IPS-18a (cell line): ENCODE data around the gene PTTG1IP2.
"Not testable (repeated sequence)": the region's sequence is repeated elsewhere in the genome, so short reads cannot be mapped to it uniquely, and the experiment has no call there.

Source experiments
- H3K27ac ChIP-seq: one replicate; pipeline ENCODE4 v1.5.1; 2013; ENCODE audit warnings: low read length
- H3K27me3 ChIP-seq: one replicate; pipeline ENCODE4 v1.6.1; 2013; ENCODE audit warnings: mild to moderate bottlenecking, low read length; ENCODE audit not compliant: control insufficient read depth, insufficient read depth
- H3K36me3 ChIP-seq: one replicate; pipeline ENCODE4 v1.6.1; 2013; ENCODE audit warnings: low read depth, low read length; ENCODE audit not compliant: control insufficient read depth
- H3K4me1 ChIP-seq: one replicate; pipeline ENCODE4 v1.6.1; 2013; ENCODE audit warnings: low read depth, low read length; ENCODE audit not compliant: control insufficient read depth
- H3K4me3 ChIP-seq: one replicate; pipeline ENCODE4 v1.5.1; 2013; ENCODE audit warnings: low read length
- H3K9ac ChIP-seq: one replicate; pipeline ENCODE4 v1.6.1; 2013; ENCODE audit warnings: mild to moderate bottlenecking, low read length, moderate library complexity
- H3K9me3 ChIP-seq: one replicate; pipeline ENCODE4 v1.6.1; 2013; ENCODE audit warnings: low read depth, low read length; ENCODE audit not compliant: control insufficient read depth

PTTG1IP2 gene

GRCh38 chr7:90455163-90456030 is 14.0 kb upstream of the PTTG1IP2 start:
- Histone ChIP-seq H3K9ac (no peak overlapping the region), H3K27ac (no peak overlapping the region)

GRCh38 chr7:90458104-90458503 is 11.3 kb upstream of the PTTG1IP2 start:
- no peaks in the 10 kb centered on the region for H3K27me3 ChIP-seq
- no peak overlapping the region for H3K9ac ChIP-seq
- no peak overlapping the region for H3K27ac ChIP-seq
- no peaks in the 10 kb centered on the region for H3K4me1 ChIP-seq
- no peak overlapping the region for H3K4me3 ChIP-seq
- H3K9me3 ChIP-seq: no peaks in the 10 kb centered on the region
- no peaks in the 10 kb centered on the region for H3K36me3 ChIP-seq

More at GRCh38 chr7:90455163-90456030, 14.0 kb upstream of the PTTG1IP2 start:
- Histone ChIP-seq H3K4me3 (peak overlapping the region; percentile 35), H3K36me3 (no peaks in the 10 kb centered on the region), H3K4me1 (no peaks in the 10 kb centered on the region), H3K9me3 (no peaks in the 10 kb centered on the region), H3K27me3 (no peaks in the 10 kb centered on the region)

GRCh38 chr7:90459888-90460287 is 9.6 kb upstream of the PTTG1IP2 start:
- peaks cover 6% of the 10 kb centered on the region for H3K9me3 ChIP-seq
- no peaks in the 10 kb centered on the region for H3K27me3 ChIP-seq
- no peaks in the 10 kb centered on the region for H3K4me1 ChIP-seq
- no peak overlapping the region for H3K27ac ChIP-seq
- H3K9ac ChIP-seq: no peak overlapping the region
- no peaks in the 10 kb centered on the region for H3K36me3 ChIP-seq
- H3K4me3 ChIP-seq: no peak overlapping the region

- Histone ChIP-seq H3K9ac (no peak overlapping the region), H3K9me3 (peaks cover 6% of the 10 kb centered on the region), H3K36me3 (no peaks in the 10 kb centered on the region), H3K4me3 (no peak overlapping the region), H3K4me1 (no peaks in the 10 kb centered on the region), H3K27ac (no peak overlapping the region), H3K27me3 (no peaks in the 10 kb centered on the region)
Measured at GRCh38 chr7:90461219-90461618, 8.2 kb upstream of the PTTG1IP2 start.

- H3K27me3 ChIP-seq, H3K4me3 ChIP-seq, H3K27ac ChIP-seq, H3K4me1 ChIP-seq, H3K9ac ChIP-seq, H3K36me3 ChIP-seq, H3K9me3 ChIP-seq: not testable (repeated sequence)
Measured at GRCh38 chr7:90463151-90463628, 6.2 kb upstream of the PTTG1IP2 start.

GRCh38 chr7:90465816-90466215 is 3.6 kb upstream of the PTTG1IP2 start:
- Histone ChIP-seq H3K27ac (no peak overlapping the region), H3K4me3 (no peak overlapping the region), H3K36me3 (no peaks in the 10 kb centered on the region), H3K9me3 (peaks cover 6% of the 10 kb centered on the region), H3K4me1 (no peaks in the 10 kb centered on the region), H3K27me3 (no peaks in the 10 kb centered on the region), H3K9ac (no peak overlapping the region)

GRCh38 chr7:90472805-90473540 is 3.5 kb downstream of the PTTG1IP2 start:
- H3K4me3 ChIP-seq: no peak overlapping the region
- no peaks in the 10 kb centered on the region for H3K36me3 ChIP-seq
- H3K9me3 ChIP-seq: no peaks in the 10 kb centered on the region
- H3K9ac ChIP-seq: no peak overlapping the region
- H3K27ac ChIP-seq: no peak overlapping the region
- H3K4me1 ChIP-seq: no peaks in the 10 kb centered on the region
- H3K27me3 ChIP-seq: no peaks in the 10 kb centered on the region

GRCh38 chr7:90473814-90474213 is 4.4 kb downstream of the PTTG1IP2 start:
- Histone ChIP-seq H3K4me3 (no peak overlapping the region), H3K9me3 (no peaks in the 10 kb centered on the region), H3K27ac (no peak overlapping the region), H3K36me3 (no peaks in the 10 kb centered on the region), H3K4me1 (no peaks in the 10 kb centered on the region), H3K9ac (no peak overlapping the region), H3K27me3 (no peaks in the 10 kb centered on the region)

GRCh38 chr7:90474284-90475210 is 5.1 kb downstream of the PTTG1IP2 start:
- no peaks in the 10 kb centered on the region for H3K27me3 ChIP-seq
- no peak overlapping the region for H3K27ac ChIP-seq
- no peak overlapping the region for H3K9ac ChIP-seq
- H3K9me3 ChIP-seq: no peaks in the 10 kb centered on the region
- H3K4me3 ChIP-seq: no peak overlapping the region
- H3K36me3 ChIP-seq: no peaks in the 10 kb centered on the region
- H3K4me1 ChIP-seq: no peaks in the 10 kb centered on the region

GRCh38 chr7:90483251-90483650 is 13.8 kb downstream of the PTTG1IP2 start:
- Histone ChIP-seq H3K9ac (no peak overlapping the region), H3K4me1 (no peaks in the 10 kb centered on the region), H3K27me3 (no peaks in the 10 kb centered on the region), H3K36me3 (no peaks in the 10 kb centered on the region), H3K27ac (no peak overlapping the region), H3K9me3 (no peaks in the 10 kb centered on the region), H3K4me3 (no peak overlapping the region)

GRCh38 chr7:90484706-90485105 is 15.3 kb downstream of the PTTG1IP2 start:
- no peaks in the 10 kb centered on the region for H3K4me1 ChIP-seq
- no peak overlapping the region for H3K27ac ChIP-seq
- no peaks in the 10 kb centered on the region for H3K9me3 ChIP-seq
- no peak overlapping the region for H3K4me3 ChIP-seq
- H3K27me3 ChIP-seq: no peaks in the 10 kb centered on the region
- H3K36me3 ChIP-seq: no peaks in the 10 kb centered on the region
- H3K9ac ChIP-seq: no peak overlapping the region
